GM19372 (cell line): ENCODE measurements around the gene TSC2.

Source experiments
- ATAC-seq: cut with Tn5 transposase; IDR thresholded peaks from one replicate; pipeline ENCODE4 v1.9.1; 2021; ENCODE audit warnings: mild to moderate bottlenecking, low read depth, moderate library complexity; ENCODE audit not compliant: unreplicated experiment

The TSC2 gene

GRCh38 chr16:2040787-2041522 is 6.8 kb upstream of the TSC2 start:
- ATAC-seq: no peak

GRCh38 chr16:2042171-2042985 is 5.4 kb upstream of the TSC2 start:
- ATAC-seq: no peak

- no peak for ATAC-seq
Observed at GRCh38 chr16:2042986-2043666, 4.7 kb upstream of the TSC2 start.

GRCh38 chr16:2043667-2044451 is 3.9 kb upstream of the TSC2 start:
- ATAC-seq: no peak

GRCh38 chr16:2044541-2044940 is 3.2 kb upstream of the TSC2 start:
- no peak for ATAC-seq

GRCh38 chr16:2045965-2046892 is 1.6 kb upstream of the TSC2 start:
- no peak for ATAC-seq

GRCh38 chr16:2046893-2047329 is 874 bp upstream of the TSC2 start:
- ATAC-seq: no peak

- no peak for ATAC-seq
Observed at GRCh38 chr16:2048116-2048543, 345 bp downstream of the TSC2 start.

GRCh38 chr16:2053211-2053610 is 5.4 kb downstream of the TSC2 start:
- ATAC-seq: no peak

- no peak for ATAC-seq
Observed at GRCh38 chr16:2053897-2054296, 6.1 kb downstream of the TSC2 start.

GRCh38 chr16:2054543-2055245 is 6.9 kb downstream of the TSC2 start:
- ATAC-seq: no peak

GRCh38 chr16:2056077-2056476 is 8.3 kb downstream of the TSC2 start:
- ATAC-seq: no peak

GRCh38 chr16:2056681-2057407 is 9.1 kb downstream of the TSC2 start:
- ATAC-seq: no peak

GRCh38 chr16:2057438-2057837 is 9.7 kb downstream of the TSC2 start:
- ATAC-seq: no peak

- no peak for ATAC-seq
Observed at GRCh38 chr16:2058420-2058819, 10.6 kb downstream of the TSC2 start.

- ATAC-seq: no peak
Observed at GRCh38 chr16:2058872-2059271, 11.1 kb downstream of the TSC2 start.

GRCh38 chr16:2060346-2060745 is 12.6 kb downstream of the TSC2 start:
- ATAC-seq: no peak

GRCh38 chr16:2061023-2061422 is 13.2 kb downstream of the TSC2 start:
- ATAC-seq: no peak
